ENCODE measurements around the gene DYNC1H1. TPM values are rescaled to one million over a fixed set of nuclear protein-coding genes. Genes with fewer than 3 reads are reported as not detected.
A peak's percentile ranks its signal among the peaks of the same experiment; 100 is the strongest.

DYNC1H1 gene
- total and polyA plus RNA-seq, 2 of the 13 experiments (the other 11 are each of a cell fraction or from before 2014, with no cell fraction given), result 74.4 to 239 TPM

GRCh38 chr14:101947904-101948665, 16.3 kb upstream of the DYNC1H1 start (continued):
- TF ChIP-seq ZNF605 (CRISPR knock-in tag; IDR thresholded peaks at IDR 0.05), result peak; percentile 34
- peak; percentile 99 for TF ChIP-seq RAD51 (IDR thresholded peaks at IDR 0.05; ENCODE audit: borderline replicate concordance)
- 0 out of 2 replicates have a peak, but pooled peaks have one; percentile 25 for TF ChIP-seq RELA (CRISPR knock-in tag; IDR thresholded peaks at IDR 0.05)
- TF ChIP-seq GATAD2A (CRISPR knock-in tag; IDR thresholded peaks at IDR 0.05), result peak; percentile 44; the same call in 1 of the 2 replicates
- no peak for TF ChIP-seq ZBTB42 (CRISPR knock-in tag; IDR thresholded peaks at IDR 0.05)
- 0 out of 2 replicates have a peak, but pooled peaks have one; percentile 18 for TF ChIP-seq AKAP8 (CRISPR knock-in tag; IDR thresholded peaks at IDR 0.05)
- no peak; the same call in 1 of the 2 replicates for TF ChIP-seq CREBL2 (CRISPR knock-in tag; IDR thresholded peaks at IDR 0.05; ENCODE audit: borderline replicate concordance)
- peak; percentile 64 for TF ChIP-seq ZNF781 (CRISPR knock-in tag; IDR thresholded peaks at IDR 0.05; ENCODE audit: borderline replicate concordance, not compliant biosample characterization)
- no peak for TF ChIP-seq ZNF235 (CRISPR knock-in tag; IDR thresholded peaks at IDR 0.05; ENCODE audit: borderline replicate concordance)
- TF ChIP-seq PHF8 (CRISPR knock-in tag; IDR thresholded peaks at IDR 0.05), result peak; percentile 88
- 0 out of 2 replicates have a peak, but pooled peaks have one; percentile 26 for TF ChIP-seq PCBP1 (IDR thresholded peaks at IDR 0.05; ENCODE audit: borderline replicate concordance, low read depth, low read length)
- no peak for TF ChIP-seq ZNF33A (CRISPR knock-in tag; IDR thresholded peaks at IDR 0.05; ENCODE audit: borderline replicate concordance)
- peak; percentile 60; the same call in 1 of the 2 replicates for TF ChIP-seq CBX5 (CRISPR knock-in tag; IDR thresholded peaks at IDR 0.05; ENCODE audit: borderline replicate concordance)
- TF ChIP-seq RAD21 (CRISPR knock-in tag; IDR thresholded peaks at IDR 0.05), result no peak; the same call in 1 of the 2 replicates
- peak; percentile 98 for TF ChIP-seq IRF2 (CRISPR knock-in tag; IDR thresholded peaks at IDR 0.05)
- peak; percentile 97 for TF ChIP-seq ZNF687 (CRISPR knock-in tag; IDR thresholded peaks at IDR 0.05)
- TF ChIP-seq ZBTB10 (CRISPR knock-in tag; IDR thresholded peaks at IDR 0.05; ENCODE audit: borderline replicate concordance), result no peak
- peak; percentile 75; the same call in 1 of the 2 replicates for TF ChIP-seq DZIP1 (CRISPR knock-in tag; IDR thresholded peaks at IDR 0.05)
